RPMI8226 (cell line): ENCODE data around the gene MAPK6.
"Not testable (repeated sequence)": the region's sequence is repeated elsewhere in the genome, so short reads cannot be mapped to it uniquely, and the experiment has no call there.

Experiments used
- DNase-seq: peaks from one replicate; pipeline ENCODE4 v3.0.0-alpha.2; 2015

Gene MAPK6

DNA sequence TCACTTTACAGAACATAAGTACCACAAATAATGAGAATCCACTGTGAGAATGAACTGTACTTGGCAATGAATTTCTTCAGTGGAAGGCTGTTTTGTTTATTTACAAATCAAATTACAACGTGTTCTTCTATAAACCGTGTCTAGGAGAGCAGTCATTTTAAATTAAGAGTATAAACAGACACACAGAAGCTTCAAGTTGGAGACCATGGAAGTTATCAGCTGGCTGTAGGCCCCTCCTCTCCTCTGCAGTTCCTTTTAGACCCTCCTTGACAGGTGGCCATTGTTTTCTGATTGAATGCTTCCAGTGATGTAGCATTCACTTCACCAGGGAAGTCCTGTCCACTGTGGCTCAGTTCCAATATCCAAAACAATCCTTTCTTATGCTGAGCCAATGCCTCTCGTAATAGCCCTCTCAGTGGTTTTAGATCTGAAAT is 7.3 kb upstream of the MAPK6 start:
- DNase-seq = no peak

- DNase-seq = no peak
Measured at GRCh38 chr15:52012210-52012609, 6.8 kb upstream of the MAPK6 start.

GRCh38 chr15:52013151-52013791 is 5.7 kb upstream of the MAPK6 start:
- no peak for DNase-seq

DNA sequence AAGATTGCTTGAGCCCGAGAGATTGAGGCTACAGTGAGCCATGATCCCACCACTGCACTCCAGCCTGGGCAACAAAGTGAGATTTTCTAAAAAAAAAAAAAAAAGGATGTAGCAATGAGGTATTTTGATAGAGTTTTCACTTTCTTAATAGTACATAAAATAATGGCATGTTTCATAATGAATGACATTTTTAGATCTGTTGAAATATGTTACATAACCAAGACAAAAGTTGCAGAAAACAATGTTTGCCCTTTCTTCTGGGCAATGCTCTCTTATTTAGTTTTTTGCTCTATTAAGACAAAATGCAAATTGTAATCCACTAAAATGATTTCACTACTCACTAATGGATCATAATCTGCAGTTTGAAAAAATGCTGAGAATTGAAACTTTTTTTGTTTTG is 4.4 kb upstream of the MAPK6 start:
- no peak for DNase-seq

- no peak for DNase-seq
Measured at GRCh38 chr15:52016316-52016715, 2.7 kb upstream of the MAPK6 start.

DNA sequence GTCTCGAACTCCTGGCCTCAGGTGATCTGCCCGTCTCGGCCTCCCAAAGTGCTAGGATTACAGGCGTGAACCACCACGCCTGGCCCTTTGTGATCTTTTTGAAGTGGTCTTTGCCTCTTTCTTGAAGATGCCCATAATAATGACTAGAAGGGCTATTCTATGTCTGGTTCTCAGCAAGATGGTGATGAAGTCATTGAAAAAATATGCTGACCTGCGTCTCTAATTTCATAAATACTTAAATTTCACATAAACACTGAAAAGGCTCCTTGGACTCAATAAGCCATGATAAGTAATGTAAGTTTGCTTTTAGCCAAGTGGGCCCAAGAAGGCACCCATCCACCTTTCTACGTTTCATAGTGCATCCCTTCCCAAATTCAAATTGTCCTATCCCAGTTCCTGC is 775 bp upstream of the MAPK6 start:
- DNase-seq = no peak

- peak; percentile 90 for DNase-seq
Measured at GRCh38 chr15:52019394-52020220, 588 bp downstream of the MAPK6 start.

- peak; percentile 23 for DNase-seq
Measured at GRCh38 chr15:52020221-52021085, 1.4 kb downstream of the MAPK6 start.

DNA sequence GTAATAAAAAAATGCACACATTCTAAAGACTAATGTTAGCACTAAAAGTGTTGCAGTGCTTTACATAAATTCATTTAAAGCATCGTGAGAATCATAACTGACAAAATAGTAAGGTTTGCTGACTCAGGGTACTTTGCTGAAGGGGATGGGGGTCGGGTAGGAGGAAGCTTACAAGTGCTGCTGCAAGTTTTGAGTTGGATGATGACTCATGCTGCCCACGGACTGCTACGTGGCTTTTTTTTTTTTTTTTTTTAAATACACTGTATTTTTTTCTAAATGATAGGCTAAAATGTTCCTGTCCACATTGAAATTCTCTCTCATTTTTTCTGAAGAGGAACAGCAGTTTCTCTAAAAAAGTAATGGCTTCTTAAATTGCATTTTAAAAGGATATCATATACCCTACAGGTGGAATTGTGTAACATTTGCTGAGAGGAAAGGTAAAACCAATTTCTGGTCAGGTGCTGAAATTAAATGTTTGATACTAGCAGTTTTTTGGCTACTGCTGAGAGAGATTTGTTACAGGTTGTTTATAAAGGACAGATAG is 2.2 kb downstream of the MAPK6 start:
- peak; percentile 94 for DNase-seq

GRCh38 chr15:52021892-52022540 is 3.0 kb downstream of the MAPK6 start:
- peak; percentile 55 for DNase-seq

- no peak for DNase-seq
Measured at GRCh38 chr15:52023169-52023922, 4.3 kb downstream of the MAPK6 start.

DNA sequence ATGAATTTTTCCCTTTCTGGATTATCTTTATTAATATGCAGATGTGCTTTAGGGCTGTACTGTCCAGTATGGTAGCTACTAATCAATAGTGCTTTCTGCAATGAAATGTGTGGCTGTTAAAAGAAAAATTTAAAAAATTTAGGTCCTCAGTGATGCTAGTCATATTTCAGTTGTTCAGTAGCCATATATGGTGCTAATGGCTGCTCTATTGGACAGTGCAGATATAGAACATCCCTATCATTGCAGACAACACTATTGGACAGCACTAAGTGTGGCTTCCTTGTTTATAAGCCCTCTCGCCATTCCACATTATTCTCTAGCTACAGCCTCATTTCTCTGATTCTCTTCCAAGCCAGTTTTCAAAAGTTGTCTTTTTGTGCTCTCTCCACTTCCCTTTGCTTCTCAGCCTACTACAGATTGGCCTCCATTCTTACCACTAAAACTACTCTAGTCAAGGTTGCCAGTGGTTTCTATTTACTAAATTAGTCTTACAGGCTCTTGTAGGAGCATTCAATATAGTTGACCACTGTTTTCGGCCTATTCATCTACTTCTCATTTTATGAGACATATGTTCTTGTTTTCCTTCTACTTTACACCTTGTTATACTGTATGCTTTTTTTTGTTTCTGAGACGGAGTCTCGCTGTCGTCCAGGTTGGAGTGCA is 9.5 kb downstream of the MAPK6 start:
- DNase-seq = no peak

DNA sequence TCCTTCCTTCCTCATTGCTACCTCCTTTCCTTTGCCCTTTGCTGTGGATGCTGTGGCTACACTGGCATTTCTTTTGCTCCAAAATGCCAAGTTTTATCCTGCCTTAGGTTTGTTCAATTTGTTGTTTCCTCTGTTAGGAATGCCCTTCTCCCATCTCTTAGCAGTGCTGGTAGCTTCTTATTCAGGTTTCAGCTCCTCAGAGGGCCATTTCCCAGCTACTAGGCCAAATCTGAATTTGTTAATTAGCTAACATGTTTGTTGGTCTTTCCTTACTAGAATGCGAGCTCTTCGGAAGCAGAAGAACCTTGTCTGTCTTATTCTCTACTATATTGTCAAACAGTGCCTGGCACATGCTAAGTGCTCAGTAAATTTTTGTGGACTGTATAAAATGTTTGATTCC is 11.0 kb downstream of the MAPK6 start:
- DNase-seq = no peak

- no peak for DNase-seq
Measured at GRCh38 chr15:52031556-52031955, 12.5 kb downstream of the MAPK6 start.

- no peak for DNase-seq
Measured at GRCh38 chr15:52037889-52038505, 19.0 kb downstream of the MAPK6 start.

GRCh38 chr15:52039925-52040781 is 21.1 kb downstream of the MAPK6 start:
- peak; percentile 81 for DNase-seq

DNA sequence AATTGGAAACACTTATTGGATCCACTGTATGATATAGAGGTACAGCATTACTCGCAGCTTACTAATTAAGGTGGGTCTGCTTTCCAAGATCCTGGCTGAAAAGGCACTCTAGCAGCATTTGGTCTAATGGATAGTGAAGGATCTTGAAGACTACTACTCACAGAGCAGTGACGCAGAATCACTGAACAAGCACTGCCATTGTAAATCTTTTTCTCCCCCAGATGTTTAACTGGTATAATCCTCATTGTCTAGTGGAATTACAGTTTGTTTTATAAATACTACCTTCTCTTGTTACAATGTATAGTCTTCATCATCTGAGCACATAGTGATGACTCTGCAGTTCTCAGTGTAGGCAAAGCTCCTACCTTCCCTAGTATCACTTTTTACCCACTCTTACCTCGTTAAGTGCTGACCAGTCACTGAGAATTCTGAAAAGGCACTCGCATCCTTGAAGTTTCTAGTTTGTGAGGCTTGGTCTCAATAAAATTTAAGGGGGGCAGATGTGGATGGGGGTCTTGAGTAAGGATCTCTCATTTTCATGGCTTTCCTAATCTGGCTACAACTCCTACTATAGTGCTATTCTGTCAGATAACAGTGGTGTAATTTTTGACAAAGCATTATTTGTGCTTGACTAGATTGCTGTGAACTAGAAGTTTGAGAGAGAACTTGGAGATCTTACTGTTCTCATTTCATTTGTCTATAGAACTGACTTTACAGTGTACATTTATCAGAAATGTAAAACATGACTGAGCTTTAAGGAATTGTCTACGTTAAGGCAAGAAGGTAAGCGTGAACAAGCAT is 23.2 kb downstream of the MAPK6 start:
- DNase-seq = peak; percentile 14

GRCh38 chr15:52045795-52046298 is 26.8 kb downstream of the MAPK6 start:
- DNase-seq = not testable (repeated sequence)

DNA sequence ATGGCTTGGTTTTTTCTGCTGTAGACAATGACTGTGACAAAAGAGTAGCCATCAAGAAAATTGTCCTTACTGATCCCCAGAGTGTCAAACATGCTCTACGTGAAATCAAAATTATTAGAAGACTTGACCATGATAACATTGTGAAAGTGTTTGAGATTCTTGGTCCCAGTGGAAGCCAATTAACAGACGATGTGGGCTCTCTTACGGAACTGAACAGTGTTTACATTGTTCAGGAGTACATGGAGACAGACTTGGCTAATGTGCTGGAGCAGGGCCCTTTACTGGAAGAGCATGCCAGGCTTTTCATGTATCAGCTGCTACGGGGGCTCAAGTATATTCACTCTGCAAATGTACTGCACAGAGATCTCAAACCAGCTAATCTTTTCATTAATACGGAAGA is 27.5 kb downstream of the MAPK6 start:
- DNase-seq = not testable (repeated sequence)
